Measurements from ENCODE around the gene LAMC2. TPM values are rescaled to one million over a fixed set of nuclear protein-coding genes. Genes with fewer than 3 reads are reported as not detected.

The LAMC2 gene
- total and polyA plus RNA-seq, 4 donors = 0.90 to 1.2 (median 0.96) TPM

DNA sequence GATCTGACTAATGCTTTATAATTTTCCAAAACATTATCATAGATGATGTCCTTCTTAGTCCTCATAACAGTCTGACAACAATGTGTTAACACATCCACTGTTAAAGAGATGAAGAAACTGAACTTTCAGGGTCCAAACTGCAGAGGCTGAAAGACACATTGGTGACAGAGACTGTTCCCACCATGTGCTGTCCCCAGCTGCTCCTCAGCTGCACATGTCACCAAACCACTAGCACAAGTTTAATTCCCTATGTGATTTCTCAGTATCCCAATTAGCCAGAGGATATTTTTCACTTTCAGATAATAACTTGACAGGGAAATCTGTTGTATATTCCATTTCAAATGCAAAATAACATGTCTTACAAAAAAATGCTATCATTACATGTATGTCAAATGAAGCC, 24.6 kb downstream of the LAMC2 start:
- H3K27me3 ChIP-seq (ENCODE audit: control insufficient read depth in 1 of 2, insufficient read depth in 2 of 2, low read length in 1 of 2) = no peaks in the 10 kb centered on the region
- H3K4me3 ChIP-seq (ENCODE audit: low read length in 2 of 2) = no peak overlapping the region
- no peaks in the 10 kb centered on the region for H3K9me3 ChIP-seq (ENCODE audit: control insufficient read depth, low read length)
- DNase-seq (no peak), ATAC-seq (ENCODE audit: low FRiP score) (no peak)
- no peak overlapping the region for H3K27ac ChIP-seq (ENCODE audit: low read depth in 1 of 2, low read length in 2 of 2)
- intact Hi-C loops (cut with DNase I) = no loop called here
- H3K36me3 ChIP-seq (ENCODE audit: control insufficient read depth in 1 of 2, insufficient read depth in 2 of 2, low read length in 1 of 2) = no peaks in the 10 kb centered on the region
- no peaks in the 10 kb centered on the region for H3K4me1 ChIP-seq (ENCODE audit: control insufficient read depth in 1 of 2, insufficient read depth in 2 of 2, low read length in 2 of 2)

GRCh38 chr1:183212870-183213269, 26.8 kb downstream of the LAMC2 start:
- no peaks in the 10 kb centered on the region for H3K4me1 ChIP-seq (ENCODE audit: control insufficient read depth in 1 of 2, insufficient read depth in 2 of 2, low read length in 2 of 2)
- H3K36me3 ChIP-seq (ENCODE audit: control insufficient read depth in 1 of 2, insufficient read depth in 2 of 2, low read length in 1 of 2) = no peaks in the 10 kb centered on the region
- intact Hi-C loops (cut with DNase I) = no loop called here
- no peak for DNase-seq
- H3K27ac ChIP-seq (ENCODE audit: low read depth in 1 of 2, low read length in 2 of 2) = no peak overlapping the region
- H3K27me3 ChIP-seq (ENCODE audit: control insufficient read depth in 1 of 2, insufficient read depth in 2 of 2, low read length in 1 of 2) = no peaks in the 10 kb centered on the region
- no peak for ATAC-seq (ENCODE audit: low FRiP score)
- 98% methylated on average over 1 of the region's 1 CpG for WGBS, 2 donors
- no peak overlapping the region for H3K4me3 ChIP-seq (ENCODE audit: low read length in 2 of 2)
- H3K9me3 ChIP-seq (ENCODE audit: control insufficient read depth, low read length) = no peaks in the 10 kb centered on the region

- H3K27ac ChIP-seq (ENCODE audit: low read depth in 1 of 2, low read length in 2 of 2) = no peak overlapping the region
- H3K27me3 ChIP-seq (ENCODE audit: control insufficient read depth in 1 of 2, insufficient read depth in 2 of 2, low read length in 1 of 2) = no peaks in the 10 kb centered on the region
- DNase-seq (no peak), ATAC-seq (ENCODE audit: low FRiP score) (no peak)
- intact Hi-C loops (cut with DNase I) = no loop called here
- peaks cover 0 to 2% of the 10 kb centered on the region in 2 donors for H3K4me1 ChIP-seq (ENCODE audit: control insufficient read depth in 1 of 2, insufficient read depth in 2 of 2, low read length in 2 of 2)
- H3K9me3 ChIP-seq (ENCODE audit: control insufficient read depth, low read length) = no peaks in the 10 kb centered on the region
- WGBS, 2 donors = 89 to 94% methylated on average over 5 of the region's 5 CpGs
- H3K4me3 ChIP-seq (ENCODE audit: low read length in 2 of 2) = no peak overlapping the region
- no peaks in the 10 kb centered on the region for H3K36me3 ChIP-seq (ENCODE audit: control insufficient read depth in 1 of 2, insufficient read depth in 2 of 2, low read length in 1 of 2)
These were observed 28.2 kb downstream of the LAMC2 start for GRCh38 chr1:183214021-183214970.

GRCh38 chr1:183215076-183215720, 29.1 kb downstream of the LAMC2 start:
- ATAC-seq (ENCODE audit: low FRiP score) (no peak), DNase-seq (no peak)
- intact Hi-C loops (cut with DNase I) = loop anchor here in 1 of 2 donors (5.0 kb wide), 1 partner anchor 33 kb away; no protein-coding TSS in a partner anchor
- Histone ChIP-seq H3K27ac (ENCODE audit: low read depth in 1 of 2, low read length in 2 of 2) (no peak overlapping the region), H3K4me3 (ENCODE audit: low read length in 2 of 2) (no peak overlapping the region), H3K4me1 (ENCODE audit: control insufficient read depth in 1 of 2, insufficient read depth in 2 of 2, low read length in 2 of 2) (peaks cover 0 to 2% of the 10 kb centered on the region in 2 donors), H3K27me3 (ENCODE audit: control insufficient read depth in 1 of 2, insufficient read depth in 2 of 2, low read length in 1 of 2) (no peaks in the 10 kb centered on the region), H3K36me3 (ENCODE audit: control insufficient read depth in 1 of 2, insufficient read depth in 2 of 2, low read length in 1 of 2) (no peaks in the 10 kb centered on the region), H3K9me3 (ENCODE audit: control insufficient read depth, low read length) (no peaks in the 10 kb centered on the region)
- WGBS, 2 donors = 87 to 88% methylated on average over 13 of the region's 13 CpGs

DNA sequence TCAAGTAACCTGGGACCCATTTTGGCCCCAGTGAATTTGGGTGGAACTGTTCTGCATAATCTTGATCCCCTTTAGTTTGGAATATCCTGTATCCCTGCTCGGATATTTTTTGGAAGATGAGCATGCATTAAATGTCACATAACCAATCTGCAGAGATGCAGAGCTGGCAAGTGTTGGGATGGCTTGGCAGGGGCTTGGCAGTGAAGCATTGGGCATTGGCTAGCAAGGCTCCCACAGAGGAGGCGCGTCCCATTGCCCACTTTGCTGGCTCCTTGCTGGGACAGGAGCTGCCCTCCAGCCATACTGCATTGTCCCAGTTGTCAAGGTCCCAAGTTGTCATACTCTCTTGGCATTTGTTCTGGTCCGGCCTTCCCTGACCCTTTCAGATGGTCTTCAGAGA, 29.9 kb downstream of the LAMC2 start:
- H3K9me3 ChIP-seq (ENCODE audit: control insufficient read depth, low read length) = no peaks in the 10 kb centered on the region
- no peaks in the 10 kb centered on the region for H3K36me3 ChIP-seq (ENCODE audit: control insufficient read depth in 1 of 2, insufficient read depth in 2 of 2, low read length in 1 of 2)
- H3K27me3 ChIP-seq (ENCODE audit: control insufficient read depth in 1 of 2, insufficient read depth in 2 of 2, low read length in 1 of 2) = no peaks in the 10 kb centered on the region
- no peak overlapping the region for H3K4me3 ChIP-seq (ENCODE audit: low read length in 2 of 2)
- DNase-seq (no peak), ATAC-seq (ENCODE audit: low FRiP score) (no peak)
- intact Hi-C loops (cut with DNase I) = loop anchor here in 1 of 2 donors (5.0 kb wide), 1 partner anchor 34 kb away; no protein-coding TSS in a partner anchor
- no peak overlapping the region for H3K27ac ChIP-seq (ENCODE audit: low read depth in 1 of 2, low read length in 2 of 2)
- 88 to 91% methylated on average over 4 of the region's 4 CpGs for WGBS, 2 donors
- peaks cover 0 to 2% of the 10 kb centered on the region in 2 donors for H3K4me1 ChIP-seq (ENCODE audit: control insufficient read depth in 1 of 2, insufficient read depth in 2 of 2, low read length in 2 of 2)

DNA sequence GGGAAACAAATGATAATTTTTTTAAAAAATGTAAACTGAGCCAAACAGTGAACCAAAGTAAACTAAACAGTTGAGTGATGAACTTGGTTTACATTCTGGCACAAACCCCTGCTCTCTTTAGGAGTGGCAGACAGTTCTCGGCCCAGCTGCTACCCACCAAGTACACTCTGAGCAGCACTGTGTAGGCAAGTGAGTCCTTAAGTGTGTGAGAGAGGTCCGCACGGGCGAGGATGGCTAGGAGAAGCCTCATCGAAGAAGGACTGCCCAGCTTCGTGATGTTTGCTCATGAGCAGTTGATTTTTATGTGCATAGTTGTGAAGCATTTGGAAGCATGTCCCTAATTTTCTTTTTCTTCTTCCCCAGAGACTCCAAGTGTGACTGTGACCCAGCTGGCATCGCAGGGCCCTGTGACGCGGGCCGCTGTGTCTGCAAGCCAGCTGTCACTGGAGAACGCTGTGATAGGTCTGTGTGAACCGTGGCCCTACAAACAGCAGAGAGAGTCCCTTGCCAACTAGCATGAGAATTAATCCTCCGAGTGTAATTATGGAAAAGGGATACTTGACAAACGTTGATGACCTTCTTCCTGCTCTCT, 32.1 kb downstream of the LAMC2 start:
- intact Hi-C loops (cut with DNase I) = loop anchor here in 1 of 2 donors (5.0 kb wide), 1 partner anchor 36 kb away; no protein-coding TSS in a partner anchor
- no peaks in the 10 kb centered on the region for H3K9me3 ChIP-seq (ENCODE audit: control insufficient read depth, low read length)
- DNase-seq (peak; percentile 73 to 85), ATAC-seq (ENCODE audit: low FRiP score) (peak; percentile 80)
- H3K4me1 ChIP-seq (ENCODE audit: control insufficient read depth in 1 of 2, insufficient read depth in 2 of 2, low read length in 2 of 2) = peaks cover 0 to 2% of the 10 kb centered on the region in 2 donors
- H3K27me3 ChIP-seq (ENCODE audit: control insufficient read depth in 1 of 2, insufficient read depth in 2 of 2, low read length in 1 of 2) = no peaks in the 10 kb centered on the region
- WGBS, 2 donors = 4 to 8% methylated on average over 14 of the region's 14 CpGs
- peak overlapping the region in 1 of 2 donors; percentile 47 for H3K27ac ChIP-seq (ENCODE audit: low read depth in 1 of 2, low read length in 2 of 2)
- H3K4me3 ChIP-seq (ENCODE audit: low read length in 2 of 2) = no peak overlapping the region
- no peaks in the 10 kb centered on the region for H3K36me3 ChIP-seq (ENCODE audit: control insufficient read depth in 1 of 2, insufficient read depth in 2 of 2, low read length in 1 of 2)

- intact Hi-C loops (cut with DNase I) = loop anchor here in 1 of 2 donors (5.0 kb wide), 1 partner anchor 37 kb away; no protein-coding TSS in a partner anchor
- Histone ChIP-seq H3K9me3 (ENCODE audit: control insufficient read depth, low read length) (no peaks in the 10 kb centered on the region), H3K36me3 (ENCODE audit: control insufficient read depth in 1 of 2, insufficient read depth in 2 of 2, low read length in 1 of 2) (no peaks in the 10 kb centered on the region), H3K4me1 (ENCODE audit: control insufficient read depth in 1 of 2, insufficient read depth in 2 of 2, low read length in 2 of 2) (peaks cover 0 to 2% of the 10 kb centered on the region in 2 donors), H3K27me3 (ENCODE audit: control insufficient read depth in 1 of 2, insufficient read depth in 2 of 2, low read length in 1 of 2) (no peaks in the 10 kb centered on the region), H3K4me3 (ENCODE audit: low read length in 2 of 2) (no peak overlapping the region), H3K27ac (ENCODE audit: low read depth in 1 of 2, low read length in 2 of 2) (peak overlapping the region in 1 of 2 donors; percentile 11)
- peak; percentile 80 for ATAC-seq (ENCODE audit: low FRiP score)
- DNase-seq = peak in 1 of 2 donors; percentile 54
- 12 to 16% methylated on average over 5 of the region's 5 CpGs for WGBS, 2 donors
These were observed 33.0 kb downstream of the LAMC2 start for GRCh38 chr1:183218971-183219615.

DNA sequence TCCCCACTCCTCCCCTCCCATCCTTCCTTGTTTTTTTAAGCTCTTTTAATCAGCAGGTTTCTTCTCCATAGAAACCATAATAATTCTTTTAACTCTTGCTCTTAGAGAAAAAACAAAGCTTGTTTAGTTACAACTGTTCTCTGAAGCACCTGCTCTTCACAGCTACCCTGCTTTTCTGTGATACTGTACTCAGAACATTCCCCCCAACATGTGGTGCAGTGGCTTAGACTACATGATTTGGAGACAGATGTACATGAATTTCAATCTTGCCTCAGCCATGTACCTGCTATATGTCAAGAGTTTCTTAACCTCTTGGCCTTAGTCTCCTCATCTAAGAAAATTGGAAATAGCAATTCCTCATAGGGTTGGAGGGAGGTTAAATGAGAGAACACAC, 33.5 kb downstream of the LAMC2 start:
- intact Hi-C loops (cut with DNase I) = loop anchor here in 1 of 2 donors (5.0 kb wide), 1 partner anchor 37 kb away; no protein-coding TSS in a partner anchor
- DNase-seq = no peak
- H3K36me3 ChIP-seq (ENCODE audit: control insufficient read depth in 1 of 2, insufficient read depth in 2 of 2, low read length in 1 of 2) = no peaks in the 10 kb centered on the region
- H3K4me1 ChIP-seq (ENCODE audit: control insufficient read depth in 1 of 2, insufficient read depth in 2 of 2, low read length in 2 of 2) = peaks cover 0 to 2% of the 10 kb centered on the region in 2 donors
- no peak overlapping the region for H3K27ac ChIP-seq (ENCODE audit: low read depth in 1 of 2, low read length in 2 of 2)
- H3K9me3 ChIP-seq (ENCODE audit: control insufficient read depth, low read length) = no peaks in the 10 kb centered on the region
- H3K27me3 ChIP-seq (ENCODE audit: control insufficient read depth in 1 of 2, insufficient read depth in 2 of 2, low read length in 1 of 2) = no peaks in the 10 kb centered on the region
- no peak for ATAC-seq (ENCODE audit: low FRiP score)
- no peak overlapping the region for H3K4me3 ChIP-seq (ENCODE audit: low read length in 2 of 2)

Data from aorta (tissue), 5 donors.